ENCODE data around the gene CCL26.

Gene CCL26

GRCh38 chr7:75807452-75807851 is 35.4 kb upstream of the CCL26 start:
- no peak overlapping the region for H3K9ac ChIP-seq (ENCODE audit: low read length)

DNA sequence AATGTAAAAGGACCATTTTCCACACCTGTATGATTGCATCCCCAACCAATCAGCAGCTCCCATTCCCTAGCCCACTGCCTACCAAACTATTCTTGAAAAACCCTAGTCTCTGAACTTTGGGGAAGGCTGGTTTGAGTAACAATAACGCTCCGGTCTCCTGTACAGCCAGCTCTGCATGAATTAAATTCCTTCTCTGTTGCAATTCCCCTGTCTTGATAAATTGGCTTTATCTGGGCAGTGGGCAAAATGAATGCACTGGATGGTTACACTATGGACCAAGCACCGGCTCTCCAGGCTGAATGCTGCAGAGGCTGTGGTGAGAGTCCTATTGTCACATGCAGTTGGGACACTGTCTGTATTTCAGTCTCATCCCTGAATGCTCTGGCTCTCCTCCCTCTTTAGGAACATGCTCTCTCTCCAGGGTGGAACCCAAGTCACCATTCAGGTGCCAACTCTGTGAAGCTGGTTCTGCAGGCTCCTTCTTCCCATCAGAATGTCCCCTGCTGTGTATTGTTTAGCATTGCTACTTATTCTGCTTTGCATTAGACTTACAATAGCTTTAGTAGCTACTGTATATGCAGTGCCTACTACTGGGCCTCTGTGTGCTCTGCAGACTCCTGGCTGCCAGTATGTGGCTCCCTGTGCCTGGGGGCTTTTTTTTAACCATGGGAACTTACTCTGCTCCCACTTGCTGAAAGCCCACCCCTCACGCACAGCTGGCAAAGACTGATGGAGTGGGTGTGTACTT is 34.7 kb upstream of the CCL26 start:
- H3K27me3 ChIP-seq (ENCODE audit: control insufficient read depth in 1 of 2, insufficient read depth in 1 of 2, low read length in 2 of 2) = peaks cover 2 to 5% of the 10 kb centered on the region in 2 experiments
- no peaks in the 10 kb centered on the region for H3K36me3 ChIP-seq (ENCODE audit: control insufficient read depth in 1 of 2, insufficient read depth in 2 of 2, low read depth in 1 of 2, low read length in 2 of 2)
- H3K18ac ChIP-seq (ENCODE audit: low read depth in 1 of 2, low read length in 2 of 2) = no peak overlapping the region
- no peak overlapping the region for H3K9ac ChIP-seq (ENCODE audit: low read length)
- H4K91ac ChIP-seq (ENCODE audit: low read length) = no peak overlapping the region
- H2BK15ac ChIP-seq (ENCODE audit: low read depth, poor library complexity, severe bottlenecking) = no peak overlapping the region
- H3K27ac ChIP-seq (ENCODE audit: low read length, poor library complexity, severe bottlenecking) = no peak overlapping the region
- H3K9me3 ChIP-seq (ENCODE audit: control insufficient read depth, low read length) = peaks cover 16% of the 10 kb centered on the region
- no peak overlapping the region for H2BK120ac ChIP-seq (ENCODE audit: low read depth, low read length)
- no peak overlapping the region for H2AK5ac ChIP-seq (ENCODE audit: low read length, severe bottlenecking)
- no peaks in the 10 kb centered on the region for H3K4me1 ChIP-seq (ENCODE audit: control insufficient read depth, insufficient read depth, low read depth, low read length)
- WGBS = 90% methylated on average over 4 of the region's 4 CpGs
- H2BK5ac ChIP-seq (ENCODE audit: low read depth, low read length, poor library complexity, severe bottlenecking) = no peak overlapping the region
- no peaks in the 10 kb centered on the region for H3K79me1 ChIP-seq (replicated peaks; ENCODE audit: low read length, poor library complexity, severe bottlenecking)
- H2BK12ac ChIP-seq (ENCODE audit: low read length in 2 of 2) = no peak overlapping the region
- H4K8ac ChIP-seq (ENCODE audit: low read length) = no peak overlapping the region
- no peak overlapping the region for H3K4ac ChIP-seq (ENCODE audit: low read depth in 1 of 2, low read length in 2 of 2)
- H3K23ac ChIP-seq (ENCODE audit: low read length in 2 of 2) = no peak overlapping the region
- no peak for DNase-seq
- no peak overlapping the region for H2AFZ ChIP-seq (ENCODE audit: low read depth, low read length)
- no peak overlapping the region for H3K4me3 ChIP-seq (ENCODE audit: insufficient read depth in 1 of 2, low read depth in 1 of 2, low read length in 2 of 2)
- H3K4me2 ChIP-seq (ENCODE audit: low read length, poor library complexity, severe bottlenecking) = no peak overlapping the region
- no peak overlapping the region for H3K14ac ChIP-seq (ENCODE audit: low read length in 2 of 2)

More at GRCh38 chr7:75807452-75807851, 35.4 kb upstream of the CCL26 start:
- no peaks in the 10 kb centered on the region for H3K79me1 ChIP-seq (replicated peaks; ENCODE audit: low read length, poor library complexity, severe bottlenecking)
- no peak overlapping the region for H2BK15ac ChIP-seq (ENCODE audit: low read depth, poor library complexity, severe bottlenecking)
- H3K23ac ChIP-seq (ENCODE audit: low read length in 2 of 2) = no peak overlapping the region
- no peak overlapping the region for H3K27ac ChIP-seq (ENCODE audit: low read length, poor library complexity, severe bottlenecking)
- no peak overlapping the region for H2BK120ac ChIP-seq (ENCODE audit: low read depth, low read length)
- no peak overlapping the region for H2BK5ac ChIP-seq (ENCODE audit: low read depth, low read length, poor library complexity, severe bottlenecking)
- no peak for DNase-seq
- H3K4ac ChIP-seq (ENCODE audit: low read depth in 1 of 2, low read length in 2 of 2) = no peak overlapping the region
- H2AFZ ChIP-seq (ENCODE audit: low read depth, low read length) = no peak overlapping the region
- H3K9me3 ChIP-seq (ENCODE audit: control insufficient read depth, low read length) = peaks cover 16% of the 10 kb centered on the region
- H3K14ac ChIP-seq (ENCODE audit: low read length in 2 of 2) = no peak overlapping the region
- no peak overlapping the region for H2AK5ac ChIP-seq (ENCODE audit: low read length, severe bottlenecking)
- H2BK12ac ChIP-seq (ENCODE audit: low read length in 2 of 2) = no peak overlapping the region
- WGBS = 83% methylated on average over 9 of the region's 9 CpGs
- H3K4me2 ChIP-seq (ENCODE audit: low read length, poor library complexity, severe bottlenecking) = no peak overlapping the region
- peaks cover 4 to 9% of the 10 kb centered on the region in 2 experiments for H3K27me3 ChIP-seq (ENCODE audit: control insufficient read depth in 1 of 2, insufficient read depth in 1 of 2, low read length in 2 of 2)
- H4K91ac ChIP-seq (ENCODE audit: low read length) = no peak overlapping the region
- no peak overlapping the region for H3K4me3 ChIP-seq (ENCODE audit: insufficient read depth in 1 of 2, low read depth in 1 of 2, low read length in 2 of 2)
- H3K18ac ChIP-seq (ENCODE audit: low read depth in 1 of 2, low read length in 2 of 2) = no peak overlapping the region
- H3K36me3 ChIP-seq (ENCODE audit: control insufficient read depth in 1 of 2, insufficient read depth in 2 of 2, low read depth in 1 of 2, low read length in 2 of 2) = no peaks in the 10 kb centered on the region
- no peak overlapping the region for H4K8ac ChIP-seq (ENCODE audit: low read length)
- H3K4me1 ChIP-seq (ENCODE audit: control insufficient read depth, insufficient read depth, low read depth, low read length) = no peaks in the 10 kb centered on the region

- Histone ChIP-seq H3K27ac (ENCODE audit: low read length, poor library complexity, severe bottlenecking) (no peak overlapping the region), H2AK5ac (ENCODE audit: low read length, severe bottlenecking) (no peak overlapping the region), H2BK5ac (ENCODE audit: low read depth, low read length, poor library complexity, severe bottlenecking) (no peak overlapping the region), H3K4ac (ENCODE audit: low read depth in 1 of 2, low read length in 2 of 2) (no peak overlapping the region), H3K27me3 (ENCODE audit: control insufficient read depth in 1 of 2, insufficient read depth in 1 of 2, low read length in 2 of 2) (peaks cover 0 to 5% of the 10 kb centered on the region in 2 experiments), H3K23ac (ENCODE audit: low read length in 2 of 2) (no peak overlapping the region), H4K8ac (ENCODE audit: low read length) (no peak overlapping the region), H3K9ac (ENCODE audit: low read length) (no peak overlapping the region), H3K4me1 (ENCODE audit: control insufficient read depth, insufficient read depth, low read depth, low read length) (no peaks in the 10 kb centered on the region), H3K18ac (ENCODE audit: low read depth in 1 of 2, low read length in 2 of 2) (no peak overlapping the region), H3K79me1 (replicated peaks; ENCODE audit: low read length, poor library complexity, severe bottlenecking) (no peaks in the 10 kb centered on the region), H3K36me3 (ENCODE audit: control insufficient read depth in 1 of 2, insufficient read depth in 2 of 2, low read depth in 1 of 2, low read length in 2 of 2) (no peaks in the 10 kb centered on the region), H2BK15ac (ENCODE audit: low read depth, poor library complexity, severe bottlenecking) (no peak overlapping the region), H2AFZ (ENCODE audit: low read depth, low read length) (no peak overlapping the region), H3K14ac (ENCODE audit: low read length in 2 of 2) (no peak overlapping the region), H3K4me3 (ENCODE audit: insufficient read depth in 1 of 2, low read depth in 1 of 2, low read length in 2 of 2) (no peak overlapping the region), H2BK120ac (ENCODE audit: low read depth, low read length) (no peak overlapping the region), H2BK12ac (ENCODE audit: low read length in 2 of 2) (no peak overlapping the region), H3K4me2 (ENCODE audit: low read length, poor library complexity, severe bottlenecking) (no peak overlapping the region), H3K9me3 (ENCODE audit: control insufficient read depth, low read length) (peaks cover 16% of the 10 kb centered on the region), H4K91ac (ENCODE audit: low read length) (no peak overlapping the region)
- no peak for DNase-seq
- WGBS = 84% methylated on average over 5 of the region's 5 CpGs
Observed at GRCh38 chr7:75804705-75805104, 32.7 kb upstream of the CCL26 start.

DNA sequence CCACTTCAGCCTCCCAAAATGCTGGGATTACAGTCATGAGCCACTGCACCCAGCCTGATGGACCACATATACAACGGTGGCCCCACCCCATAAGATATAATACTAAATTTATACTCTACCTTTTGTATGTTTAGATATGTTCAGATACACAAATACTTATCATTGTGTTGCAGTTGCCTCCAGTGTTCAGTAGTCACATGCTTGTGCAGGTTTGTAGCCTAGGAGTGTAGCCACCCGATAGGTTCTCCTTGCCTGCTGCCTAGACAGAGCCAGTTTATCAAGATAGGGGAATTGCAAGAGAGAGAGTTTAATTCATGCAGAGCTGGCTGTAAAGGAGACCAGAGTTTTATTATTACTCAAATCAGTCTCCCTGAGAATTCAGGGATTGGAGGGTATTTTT is 32.0 kb upstream of the CCL26 start:
- H2BK15ac ChIP-seq (ENCODE audit: low read depth, poor library complexity, severe bottlenecking) = no peak overlapping the region
- H2AK5ac ChIP-seq (ENCODE audit: low read length, severe bottlenecking) = no peak overlapping the region
- H2BK5ac ChIP-seq (ENCODE audit: low read depth, low read length, poor library complexity, severe bottlenecking) = no peak overlapping the region
- H4K91ac ChIP-seq (ENCODE audit: low read length) = no peak overlapping the region
- no peak overlapping the region for H3K4me2 ChIP-seq (ENCODE audit: low read length, poor library complexity, severe bottlenecking)
- H3K4ac ChIP-seq (ENCODE audit: low read depth in 1 of 2, low read length in 2 of 2) = no peak overlapping the region
- no peak for DNase-seq
- H2AFZ ChIP-seq (ENCODE audit: low read depth, low read length) = no peak overlapping the region
- peaks cover 16% of the 10 kb centered on the region for H3K9me3 ChIP-seq (ENCODE audit: control insufficient read depth, low read length)
- H3K9ac ChIP-seq (ENCODE audit: low read length) = no peak overlapping the region
- no peaks in the 10 kb centered on the region for H3K79me1 ChIP-seq (replicated peaks; ENCODE audit: low read length, poor library complexity, severe bottlenecking)
- no peaks in the 10 kb centered on the region for H3K4me1 ChIP-seq (ENCODE audit: control insufficient read depth, insufficient read depth, low read depth, low read length)
- no peak overlapping the region for H3K27ac ChIP-seq (ENCODE audit: low read length, poor library complexity, severe bottlenecking)
- H3K36me3 ChIP-seq (ENCODE audit: control insufficient read depth in 1 of 2, insufficient read depth in 2 of 2, low read depth in 1 of 2, low read length in 2 of 2) = no peaks in the 10 kb centered on the region
- H3K23ac ChIP-seq (ENCODE audit: low read length in 2 of 2) = no peak overlapping the region
- peaks cover 4 to 9% of the 10 kb centered on the region in 2 experiments for H3K27me3 ChIP-seq (ENCODE audit: control insufficient read depth in 1 of 2, insufficient read depth in 1 of 2, low read length in 2 of 2)
- H2BK120ac ChIP-seq (ENCODE audit: low read depth, low read length) = no peak overlapping the region
- H3K14ac ChIP-seq (ENCODE audit: low read length in 2 of 2) = no peak overlapping the region
- no peak overlapping the region for H3K18ac ChIP-seq (ENCODE audit: low read depth in 1 of 2, low read length in 2 of 2)
- H4K8ac ChIP-seq (ENCODE audit: low read length) = no peak overlapping the region
- 82% methylated on average over 1 of the region's 2 CpGs for WGBS
- H3K4me3 ChIP-seq (ENCODE audit: insufficient read depth in 1 of 2, low read depth in 1 of 2, low read length in 2 of 2) = no peak overlapping the region
- H2BK12ac ChIP-seq (ENCODE audit: low read length in 2 of 2) = no peak overlapping the region
